ENCODE results near the gene OR2AK2. TPM values are rescaled to one million over a fixed set of nuclear protein-coding genes. Genes with fewer than 3 reads are reported as not detected.

The OR2AK2 gene
- total RNA-seq, 1 donor from 2014 or later, result not detected

Other genes with a start within 250 kb of the OR2AK2 start
- gene OR6F1, start 248.6 kb upstream of the OR2AK2 start, total RNA-seq (ENCODE audit: low replicate concordance), result not detected in 2 replicates
- not detected in 2 replicates for gene OR14K1, start 226.6 kb upstream of the OR2AK2 start, total RNA-seq (ENCODE audit: low replicate concordance)
- gene OR14A2, start 217.1 kb upstream of the OR2AK2 start, total RNA-seq (ENCODE audit: low replicate concordance), result not detected in 2 replicates
- not detected in 2 replicates for gene OR1C1, start 204.7 kb upstream of the OR2AK2 start, total RNA-seq (ENCODE audit: low replicate concordance)
- gene OR14A16, start 141.1 kb upstream of the OR2AK2 start, total RNA-seq (ENCODE audit: low replicate concordance), result not detected in 2 replicates
- not detected in 2 replicates for gene OR11L1, start 123.3 kb upstream of the OR2AK2 start, total RNA-seq (ENCODE audit: low replicate concordance)
- 0.17 and 0.81 TPM in 2 replicates for gene TRIM58, start 108.0 kb upstream of the OR2AK2 start, total RNA-seq (ENCODE audit: low replicate concordance)
- gene OR2W3, start 69.6 kb upstream of the OR2AK2 start, total RNA-seq (ENCODE audit: low replicate concordance), result not detected in 2 replicates
- gene OR2T8, start 45.0 kb upstream of the OR2AK2 start, total RNA-seq (ENCODE audit: low replicate concordance), result not detected in 2 replicates
- gene OR2AJ1, start 40.3 kb upstream of the OR2AK2 start, total RNA-seq (ENCODE audit: low replicate concordance), result not detected in 2 replicates
- gene OR2L8, start 16.4 kb upstream of the OR2AK2 start, total RNA-seq (ENCODE audit: low replicate concordance), result not detected in 2 replicates
- gene OR2L5, start 48.4 kb downstream of the OR2AK2 start, total RNA-seq (ENCODE audit: low replicate concordance), result not detected in 2 replicates
- gene OR2L2, start 64.8 kb downstream of the OR2AK2 start, total RNA-seq (ENCODE audit: low replicate concordance), result 0.07 and 0.14 TPM in 2 replicates
- gene OR2L3, start 81.6 kb downstream of the OR2AK2 start, total RNA-seq (ENCODE audit: low replicate concordance), result not detected in 2 replicates
- gene OR2L13, start 130.0 kb downstream of the OR2AK2 start, total RNA-seq (ENCODE audit: low replicate concordance), result not detected in 2 replicates
- not detected in 2 replicates for gene OR2M5, start 179.9 kb downstream of the OR2AK2 start, total RNA-seq (ENCODE audit: low replicate concordance)
- not detected in 2 replicates for gene OR2M2, start 209.6 kb downstream of the OR2AK2 start, total RNA-seq (ENCODE audit: low replicate concordance)
- gene OR2M3, start 232.0 kb downstream of the OR2AK2 start, total RNA-seq (ENCODE audit: low replicate concordance), result not detected in 2 replicates